ENCODE results near the gene ARHGAP40. TPM values are rescaled to one million over a fixed set of nuclear protein-coding genes. Genes with fewer than 3 reads are reported as not detected.

ARHGAP40 gene
- total and polyA plus RNA-seq, 7 experiments from 2014 or later, result not detected

DNA sequence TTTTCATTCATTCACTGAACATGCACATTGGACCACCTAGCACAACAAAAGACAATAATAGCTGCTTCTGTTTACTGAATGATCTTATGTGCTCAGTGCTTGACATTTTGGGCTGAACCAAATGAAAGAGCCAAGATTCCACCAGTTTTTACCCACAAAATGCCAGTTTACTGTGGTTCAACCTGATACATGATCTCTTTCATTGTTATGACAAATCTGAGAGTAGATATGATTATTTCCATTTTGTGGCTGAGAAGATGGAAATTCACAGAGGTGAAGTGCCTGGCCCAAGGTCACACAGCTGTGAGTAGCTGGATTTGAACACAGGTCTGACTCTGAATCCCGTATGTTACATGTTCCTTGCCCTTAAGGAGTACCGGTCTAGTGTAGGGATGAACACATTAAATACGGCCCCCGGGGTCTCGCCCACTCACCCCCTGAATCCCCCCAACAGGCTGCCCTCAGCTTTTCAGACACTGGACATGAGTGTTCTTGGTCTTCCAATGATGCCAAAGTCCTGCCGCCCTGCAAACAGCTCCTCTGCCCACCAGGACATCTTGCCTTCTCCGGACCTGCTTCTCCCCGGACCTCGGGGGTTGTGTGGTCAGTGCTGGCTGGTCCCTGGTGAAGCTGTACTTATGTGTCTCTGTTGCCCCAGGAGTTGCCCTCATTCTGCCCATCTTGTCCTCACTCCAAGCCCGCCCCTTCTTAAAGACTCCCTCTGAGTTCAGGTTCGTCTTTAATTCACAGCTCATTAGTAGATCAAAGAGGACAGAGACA lies 64.1 kb downstream of the ARHGAP40 start:
- Mint-ChIP-seq H3K27ac (no peak overlapping the region), H3K9me3 (peaks cover 0 to 11% (median 3%) of the 10 kb centered on the region in 11 donors), H3K4me3 (no peak overlapping the region), H3K27me3 (peaks cover 43 to 64% (median 54%) of the 10 kb centered on the region in 5 donors), H3K36me3 (no peaks in the 10 kb centered on the region), H3K4me1 (no peaks in the 10 kb centered on the region)
- no peak for ATAC-seq
- no peak for DNase-seq
- no peak overlapping the region for H3K4me3 ChIP-seq (ENCODE audit: low read length)
- H3K36me3 ChIP-seq (ENCODE audit: control insufficient read depth in 2 of 3, insufficient read depth in 3 of 3, low read length in 3 of 3), result no peaks in the 10 kb centered on the region
- ChIA-PET POLR2A (no interaction called here), CTCF (no interaction called here)
- H3K4me1 ChIP-seq (ENCODE audit: control insufficient read depth in 2 of 2, insufficient read depth in 2 of 2, low read length in 2 of 2), result no peaks in the 10 kb centered on the region
- no peaks in the 10 kb centered on the region for H3K9me3 ChIP-seq (ENCODE audit: control insufficient read depth in 2 of 3, low read length in 3 of 3)
- peaks cover 0 to 2% of the 10 kb centered on the region in 2 donors for H3K27me3 ChIP-seq (ENCODE audit: control insufficient read depth in 2 of 2, insufficient read depth in 2 of 2, low read length in 2 of 2)
- intact Hi-C loops (cut with micrococcal nuclease), result no loop called here
- H3K27ac ChIP-seq (ENCODE audit: low read depth, low read length), result no peak overlapping the region

GRCh38 chr20:38667417-38667956 lies 65.9 kb downstream of the ARHGAP40 start:
- Histone ChIP-seq H3K27me3 (ENCODE audit: control insufficient read depth in 2 of 2, insufficient read depth in 2 of 2, low read length in 2 of 2) (peaks cover 3 to 11% of the 10 kb centered on the region in 2 donors), H3K4me1 (ENCODE audit: control insufficient read depth in 2 of 2, insufficient read depth in 2 of 2, low read length in 2 of 2) (no peaks in the 10 kb centered on the region), H3K9me3 (ENCODE audit: control insufficient read depth in 2 of 3, low read length in 3 of 3) (no peaks in the 10 kb centered on the region), H3K27ac (ENCODE audit: low read depth, low read length) (no peak overlapping the region), H3K36me3 (ENCODE audit: control insufficient read depth in 2 of 3, insufficient read depth in 3 of 3, low read length in 3 of 3) (no peaks in the 10 kb centered on the region), H3K4me3 (ENCODE audit: low read length) (no peak overlapping the region)
- ChIA-PET POLR2A (no interaction called here), CTCF (no interaction called here)
- Mint-ChIP-seq H3K36me3 (no peaks in the 10 kb centered on the region), H3K27me3 (peaks cover 52 to 66% (median 61%) of the 10 kb centered on the region in 5 donors), H3K27ac (no peak overlapping the region), H3K4me1 (no peaks in the 10 kb centered on the region), H3K4me3 (no peak overlapping the region), H3K9me3 (peaks cover 0 to 11% (median 3%) of the 10 kb centered on the region in 11 donors)
- no peak for DNase-seq
- intact Hi-C loops (cut with micrococcal nuclease), result no loop called here
- no peak for ATAC-seq

DNA sequence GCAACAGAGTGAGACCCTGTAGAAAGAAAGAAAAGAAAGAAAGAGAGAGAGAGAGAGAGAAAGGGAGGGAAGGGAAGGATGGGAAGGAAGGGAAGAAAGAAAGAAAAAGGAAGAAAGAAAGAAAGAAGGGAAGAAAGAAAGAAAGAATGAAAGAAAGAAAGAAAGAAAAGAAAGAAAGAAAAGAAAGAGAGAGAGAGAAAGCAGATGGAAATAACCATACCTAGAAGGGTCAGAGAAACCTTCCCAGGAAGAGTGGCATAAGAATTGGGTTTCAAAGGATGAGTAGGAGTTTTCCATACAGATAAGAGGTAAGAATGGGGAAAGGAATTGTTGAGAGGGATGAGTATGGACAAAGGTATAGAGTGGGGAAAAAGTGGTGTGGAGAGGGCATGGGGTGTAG lies 68.1 kb downstream of the ARHGAP40 start:
- POLR2A ChIA-PET, result no interaction called here
- no peaks in the 10 kb centered on the region for H3K36me3 ChIP-seq (ENCODE audit: control insufficient read depth in 2 of 3, insufficient read depth in 3 of 3, low read length in 3 of 3)
- H3K4me1 ChIP-seq (ENCODE audit: control insufficient read depth in 2 of 2, insufficient read depth in 2 of 2, low read length in 2 of 2), result peaks cover 6 to 9% of the 10 kb centered on the region in 2 donors
- Mint-ChIP-seq H3K27ac (no peak overlapping the region), H3K27me3 (peaks cover 52 to 65% (median 57%) of the 10 kb centered on the region in 5 donors), H3K4me1 (peaks cover 6 to 14% (median 7%) of the 10 kb centered on the region in 7 donors), H3K4me3 (peak overlapping the region in 1 of 10 donors; percentile 19), H3K9me3 (peaks cover 0 to 8% (median 0%) of the 10 kb centered on the region in 11 donors), H3K36me3 (no peaks in the 10 kb centered on the region)
- H3K27me3 ChIP-seq (ENCODE audit: control insufficient read depth in 2 of 2, insufficient read depth in 2 of 2, low read length in 2 of 2), result peaks cover 4 to 22% of the 10 kb centered on the region in 2 donors
- no peak overlapping the region for H3K27ac ChIP-seq (ENCODE audit: low read depth, low read length)
- intact Hi-C loops (cut with micrococcal nuclease), result no loop called here
- H3K9me3 ChIP-seq (ENCODE audit: control insufficient read depth in 2 of 3, low read length in 3 of 3), result no peaks in the 10 kb centered on the region
- H3K4me3 ChIP-seq (ENCODE audit: low read length), result no peak overlapping the region
- CTCF ChIA-PET, result no interaction called here
- ATAC-seq (no peak), DNase-seq (no peak)

GRCh38 chr20:38670786-38671185 lies 69.2 kb downstream of the ARHGAP40 start:
- H3K4me3 Mint-ChIP-seq, result no peak overlapping the region
- H3K27ac Mint-ChIP-seq, result no peak overlapping the region
- no peaks in the 10 kb centered on the region for H3K36me3 ChIP-seq (ENCODE audit: control insufficient read depth in 2 of 3, insufficient read depth in 3 of 3, low read length in 3 of 3)
- peaks cover 43 to 68% (median 62%) of the 10 kb centered on the region in 5 donors for H3K27me3 Mint-ChIP-seq
- H3K4me1 Mint-ChIP-seq, result peaks cover 6 to 17% (median 9%) of the 10 kb centered on the region in 7 donors
- peaks cover 0 to 6% (median 0%) of the 10 kb centered on the region in 11 donors for H3K9me3 Mint-ChIP-seq
- H3K36me3 Mint-ChIP-seq, result no peaks in the 10 kb centered on the region
- peaks cover 6 to 9% of the 10 kb centered on the region in 2 donors for H3K4me1 ChIP-seq (ENCODE audit: control insufficient read depth in 2 of 2, insufficient read depth in 2 of 2, low read length in 2 of 2)
- no peak overlapping the region for H3K27ac ChIP-seq (ENCODE audit: low read depth, low read length)
- POLR2A ChIA-PET, result no interaction called here
- CTCF ChIA-PET, result no interaction called here
- ATAC-seq (no peak), DNase-seq (no peak)
- intact Hi-C loops (cut with micrococcal nuclease), result no loop called here
- no peak overlapping the region for H3K4me3 ChIP-seq (ENCODE audit: low read length)
- peaks cover 4 to 22% of the 10 kb centered on the region in 2 donors for H3K27me3 ChIP-seq (ENCODE audit: control insufficient read depth in 2 of 2, insufficient read depth in 2 of 2, low read length in 2 of 2)
- no peaks in the 10 kb centered on the region for H3K9me3 ChIP-seq (ENCODE audit: control insufficient read depth in 2 of 3, low read length in 3 of 3)

DNA sequence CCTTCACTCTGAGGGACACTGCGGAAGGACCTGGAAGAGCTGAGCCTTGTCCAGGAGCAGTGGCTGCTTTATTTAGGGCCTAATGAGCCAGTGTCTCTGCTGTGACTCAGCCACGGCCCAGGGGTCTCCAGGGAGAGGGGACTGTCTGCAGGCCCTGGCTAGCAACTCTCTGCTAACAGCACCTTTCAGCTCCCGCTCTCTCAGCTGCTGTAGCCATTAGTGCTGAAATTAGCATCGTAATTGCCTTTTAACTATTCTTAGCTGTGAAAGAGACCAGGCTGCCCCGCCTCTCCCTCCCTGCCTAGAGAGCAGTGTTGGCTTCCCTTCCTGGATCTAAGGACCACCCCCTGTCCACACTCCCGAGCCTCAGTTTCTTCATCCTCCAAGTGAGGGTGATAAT lies 69.6 kb downstream of the ARHGAP40 start:
- no peak overlapping the region for H3K4me3 Mint-ChIP-seq
- POLR2A ChIA-PET, result no interaction called here
- H3K36me3 Mint-ChIP-seq, result no peaks in the 10 kb centered on the region
- peaks cover 6 to 9% of the 10 kb centered on the region in 2 donors for H3K4me1 ChIP-seq (ENCODE audit: control insufficient read depth in 2 of 2, insufficient read depth in 2 of 2, low read length in 2 of 2)
- H3K9me3 ChIP-seq (ENCODE audit: control insufficient read depth in 2 of 3, low read length in 3 of 3), result no peaks in the 10 kb centered on the region
- peaks cover 39 to 64% (median 59%) of the 10 kb centered on the region in 5 donors for H3K27me3 Mint-ChIP-seq
- no peaks in the 10 kb centered on the region for H3K36me3 ChIP-seq (ENCODE audit: control insufficient read depth in 2 of 3, insufficient read depth in 3 of 3, low read length in 3 of 3)
- peaks cover 0 to 6% (median 0%) of the 10 kb centered on the region in 11 donors for H3K9me3 Mint-ChIP-seq
- intact Hi-C loops (cut with micrococcal nuclease), result no loop called here
- H3K27ac Mint-ChIP-seq, result no peak overlapping the region
- CTCF ChIA-PET, result no interaction called here
- ATAC-seq (no peak), DNase-seq (no peak)
- H3K4me1 Mint-ChIP-seq, result peaks cover 6 to 17% (median 9%) of the 10 kb centered on the region in 7 donors
- no peak overlapping the region for H3K27ac ChIP-seq (ENCODE audit: low read depth, low read length)
- no peak overlapping the region for H3K4me3 ChIP-seq (ENCODE audit: low read length)
- peaks cover 4 to 22% of the 10 kb centered on the region in 2 donors for H3K27me3 ChIP-seq (ENCODE audit: control insufficient read depth in 2 of 2, insufficient read depth in 2 of 2, low read length in 2 of 2)

- ChIA-PET POLR2A (no interaction called here), CTCF (no interaction called here)
- Mint-ChIP-seq H3K4me1 (peaks cover 6 to 17% (median 9%) of the 10 kb centered on the region in 7 donors), H3K27me3 (peaks cover 33 to 64% (median 59%) of the 10 kb centered on the region in 5 donors), H3K27ac (no peak overlapping the region), H3K9me3 (peaks cover 0 to 6% (median 0%) of the 10 kb centered on the region in 11 donors), H3K4me3 (no peak overlapping the region), H3K36me3 (no peaks in the 10 kb centered on the region)
- H3K4me3 ChIP-seq (ENCODE audit: low read length), result no peak overlapping the region
- ATAC-seq (no peak), DNase-seq (no peak)
- H3K4me1 ChIP-seq (ENCODE audit: control insufficient read depth in 2 of 2, insufficient read depth in 2 of 2, low read length in 2 of 2), result peaks cover 6 to 9% of the 10 kb centered on the region in 2 donors
- peaks cover 4 to 22% of the 10 kb centered on the region in 2 donors for H3K27me3 ChIP-seq (ENCODE audit: control insufficient read depth in 2 of 2, insufficient read depth in 2 of 2, low read length in 2 of 2)
- no peaks in the 10 kb centered on the region for H3K9me3 ChIP-seq (ENCODE audit: control insufficient read depth in 2 of 3, low read length in 3 of 3)
- no peaks in the 10 kb centered on the region for H3K36me3 ChIP-seq (ENCODE audit: control insufficient read depth in 2 of 3, insufficient read depth in 3 of 3, low read length in 3 of 3)
- intact Hi-C loops (cut with micrococcal nuclease), result no loop called here
- H3K27ac ChIP-seq (ENCODE audit: low read depth, low read length), result no peak overlapping the region
Measured at GRCh38 chr20:38671701-38672292, 70.2 kb downstream of the ARHGAP40 start.

All from naive thymus-derived CD4-positive, alpha-beta T cell (primary cell).